KOPT-K1 (cell line): ENCODE data around the gene RECQL5.
A peak's percentile ranks its signal among the peaks of the same experiment; 100 is the strongest.

Experiments
- H3K27ac ChIP-seq: fragments of 200-600 bp; sonication (generic); 2 replicates; pipeline ENCODE4 v1.5.1; 2016; ENCODE audit warnings: antibody characterized with exemption, mild to moderate bottlenecking, low read depth, low read length; ENCODE audit not compliant: poor library complexity, severe bottlenecking
- H3K36me3 ChIP-seq: fragments of 200-600 bp; sonication (generic); 2 replicates; pipeline ENCODE4 v1.5.1; 2017; ENCODE audit warnings: antibody characterized with exemption, mild to moderate bottlenecking, low read length, moderate library complexity; ENCODE audit not compliant: insufficient read depth
- H3K9me3 ChIP-seq: fragments of 200-600 bp; sonication (generic); 2 replicates; pipeline ENCODE4 v1.5.1; 2017; ENCODE audit warnings: antibody characterized with exemption, low read length, mild to moderate bottlenecking; ENCODE audit not compliant: insufficient read depth, poor library complexity, severe bottlenecking

Gene RECQL5

GRCh38 chr17:75666959-75667790 lies at the start of gene RECQL5, which contains the start of gene SAP30BP:
Gene RECQL5, minus strand, starts transcription at chr17:75667154. Its CDS starts 597 bp downstream, at chr17:75666557.
Gene SAP30BP, plus strand, starts transcription at chr17:75667338. Its CDS starts 35 bp downstream, at chr17:75667373.
- Histone ChIP-seq H3K27ac (peak within 1 kb of the TSS; percentile 73), H3K9me3 (no peaks in the 10 kb centered on the region), H3K36me3 (peaks cover 54% of the 10 kb centered on the region)

- H3K36me3 ChIP-seq, result peaks cover 15% of the 10 kb centered on the region
- no peaks in the 10 kb centered on the region for H3K9me3 ChIP-seq
- no peak overlapping the region for H3K27ac ChIP-seq
Observed at GRCh38 chr17:75712446-75712845, 45.5 kb upstream of the RECQL5 start.

DNA sequence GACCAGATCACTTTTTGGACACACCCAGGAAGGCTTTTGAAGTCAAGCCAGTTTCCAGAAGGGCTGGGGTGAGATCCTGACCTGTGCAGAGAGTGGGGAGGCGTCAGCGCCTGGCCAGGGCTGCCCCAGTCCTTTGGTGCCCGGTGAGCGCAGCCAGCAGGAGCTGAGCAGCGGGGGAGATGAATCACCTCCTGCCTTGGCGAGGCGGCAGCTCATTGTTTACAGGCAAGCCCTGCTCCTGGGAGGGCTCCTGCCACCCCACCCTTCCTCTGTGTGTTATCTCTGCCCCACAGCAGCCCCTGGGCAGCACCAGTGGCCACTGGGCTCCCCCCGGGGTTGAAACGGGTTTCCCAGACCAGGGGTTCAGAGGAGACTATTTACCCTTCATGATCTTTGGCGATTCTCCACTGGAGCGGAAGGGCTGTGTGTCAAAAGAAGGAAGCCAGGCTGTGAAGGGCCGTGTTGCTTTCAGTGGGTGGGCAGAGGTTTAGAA lies 40.2 kb upstream of the RECQL5 start:
- H3K27ac ChIP-seq, result no peak overlapping the region
- peaks cover 68% of the 10 kb centered on the region for H3K36me3 ChIP-seq
- no peaks in the 10 kb centered on the region for H3K9me3 ChIP-seq

DNA sequence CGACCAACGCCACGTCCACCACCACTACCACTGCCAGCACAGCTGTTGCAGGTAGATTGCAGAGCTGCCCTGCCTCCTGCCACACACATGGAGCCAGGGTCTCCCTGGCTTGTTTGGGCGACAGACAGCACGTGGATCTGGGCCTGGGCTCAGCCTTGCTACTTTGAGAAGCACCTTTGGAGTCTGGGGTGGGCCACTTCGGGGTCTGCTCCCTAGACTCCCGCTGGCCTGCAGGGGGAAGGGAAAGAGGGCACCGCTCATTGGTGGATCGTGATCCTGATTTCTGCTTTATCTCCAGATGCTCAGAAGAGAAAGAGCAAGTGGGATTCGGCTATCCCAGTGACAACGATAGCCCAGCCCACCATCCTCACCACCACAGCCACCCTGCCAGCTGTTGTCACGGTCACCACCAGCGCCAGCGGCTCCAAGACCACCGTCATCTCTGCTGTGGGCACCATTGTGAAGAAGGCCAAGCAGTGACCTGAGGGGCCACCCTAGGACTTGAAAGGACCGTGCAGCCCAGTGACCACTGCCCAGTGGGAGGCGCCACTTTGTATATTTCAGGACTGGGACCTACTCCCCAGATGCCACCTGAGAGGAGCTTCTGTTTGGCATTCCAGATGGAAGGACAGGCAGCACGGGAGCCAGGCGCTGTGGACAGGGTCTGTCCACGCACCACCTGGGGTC lies 39.2 kb upstream of the RECQL5 start:
- Histone ChIP-seq H3K9me3 (no peaks in the 10 kb centered on the region), H3K36me3 (peaks cover 78% of the 10 kb centered on the region), H3K27ac (no peak overlapping the region)

- peaks cover 87% of the 10 kb centered on the region for H3K36me3 ChIP-seq
- H3K9me3 ChIP-seq, result no peaks in the 10 kb centered on the region
- H3K27ac ChIP-seq, result no peak overlapping the region
Observed at GRCh38 chr17:75704963-75705875, 38.3 kb upstream of the RECQL5 start.

- H3K36me3 ChIP-seq, result peaks cover 100% of the 10 kb centered on the region
- H3K9me3 ChIP-seq, result no peaks in the 10 kb centered on the region
- no peak overlapping the region for H3K27ac ChIP-seq
Observed at GRCh38 chr17:75703591-75703990, 36.6 kb upstream of the RECQL5 start.

- H3K9me3 ChIP-seq, result no peaks in the 10 kb centered on the region
- peaks cover 100% of the 10 kb centered on the region for H3K36me3 ChIP-seq
- no peak overlapping the region for H3K27ac ChIP-seq
Observed at GRCh38 chr17:75703191-75703590, 36.2 kb upstream of the RECQL5 start.

DNA sequence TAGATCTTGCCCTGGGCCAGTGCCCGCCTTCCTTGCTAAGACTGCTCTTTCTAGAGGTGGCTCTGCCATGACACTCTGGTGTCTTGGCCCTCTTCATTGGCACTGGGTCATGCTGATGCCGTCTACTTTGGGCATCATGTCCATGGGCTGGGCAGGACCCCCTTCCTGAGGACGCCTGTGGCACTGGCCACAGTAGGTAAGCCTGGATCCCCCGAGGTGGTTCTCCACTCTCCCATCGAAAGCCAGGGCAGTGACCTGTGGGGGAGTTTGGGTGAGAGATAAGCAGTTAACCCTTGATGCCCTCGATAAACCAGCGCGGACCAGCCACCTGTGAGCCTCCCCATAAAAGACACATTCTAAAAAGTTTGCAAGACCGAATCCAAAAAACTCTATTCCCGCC lies 34.3 kb upstream of the RECQL5 start:
- Histone ChIP-seq H3K27ac (no peak overlapping the region), H3K9me3 (no peaks in the 10 kb centered on the region), H3K36me3 (peaks cover 100% of the 10 kb centered on the region)

DNA sequence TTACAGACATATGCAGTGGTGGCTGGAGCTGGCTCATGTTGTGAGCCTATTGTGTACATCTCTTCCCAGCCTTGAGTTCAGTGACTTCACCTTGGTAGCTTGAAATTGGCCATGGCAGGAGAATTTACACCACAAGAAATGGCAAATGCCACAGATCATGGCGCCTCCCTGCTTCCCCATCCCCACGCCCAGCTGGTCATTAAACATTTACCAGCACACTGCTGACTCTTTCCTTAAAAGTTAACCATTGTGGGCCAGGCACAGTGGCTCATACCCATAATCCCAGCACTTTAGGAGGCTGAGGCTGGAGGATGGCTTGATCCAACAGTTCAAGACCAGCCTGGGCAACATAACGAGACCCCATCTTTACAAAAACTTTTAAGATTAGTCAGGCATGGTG lies 31.7 kb upstream of the RECQL5 start:
- Histone ChIP-seq H3K36me3 (peaks cover 100% of the 10 kb centered on the region), H3K27ac (no peak overlapping the region), H3K9me3 (no peaks in the 10 kb centered on the region)

- H3K36me3 ChIP-seq, result peaks cover 100% of the 10 kb centered on the region
- H3K27ac ChIP-seq, result no peak overlapping the region
- no peaks in the 10 kb centered on the region for H3K9me3 ChIP-seq
Observed at GRCh38 chr17:75697651-75698291, 30.8 kb upstream of the RECQL5 start.

GRCh38 chr17:75695830-75696271 lies 28.9 kb upstream of the RECQL5 start:
- H3K36me3 ChIP-seq, result peaks cover 94% of the 10 kb centered on the region
- H3K9me3 ChIP-seq, result no peaks in the 10 kb centered on the region
- H3K27ac ChIP-seq, result no peak overlapping the region

- H3K9me3 ChIP-seq, result no peaks in the 10 kb centered on the region
- H3K36me3 ChIP-seq, result peaks cover 94% of the 10 kb centered on the region
- no peak overlapping the region for H3K27ac ChIP-seq
Observed at GRCh38 chr17:75695141-75695829, 28.3 kb upstream of the RECQL5 start.

- no peaks in the 10 kb centered on the region for H3K9me3 ChIP-seq
- H3K36me3 ChIP-seq, result peaks cover 89% of the 10 kb centered on the region
- H3K27ac ChIP-seq, result no peak overlapping the region
Observed at GRCh38 chr17:75694536-75694935, 27.6 kb upstream of the RECQL5 start.
